Measurements from ENCODE around the gene SHCBP1L. TPM values are rescaled to one million over a fixed set of nuclear protein-coding genes. Genes with fewer than 3 reads are reported as not detected.

The SHCBP1L gene
- total RNA-seq (2014; rRNA removed; shearing (Covaris generic)) (0.49 TPM in 1 of 2 replicates, not detected in the other), total RNA-seq (2022) (0.65 and 1.5 TPM in 2 replicates), Bru-seq, nascent RNA (percentile 68 among the genes with signal in this experiment), BruChase-seq, experiment 1, labeled RNA remaining after a 6-hour chase (percentile 87 among the genes with signal in this experiment), BruChase-seq, experiment 2, labeled RNA remaining after a 2-hour chase (percentile 77 among the genes with signal in this experiment)
- long read RNA-seq, partial matches to known transcripts: 0 of 3 reads
- long read RNA-seq, other reads (novel, unspliced or antisense): 3 of 3 reads

DNA sequence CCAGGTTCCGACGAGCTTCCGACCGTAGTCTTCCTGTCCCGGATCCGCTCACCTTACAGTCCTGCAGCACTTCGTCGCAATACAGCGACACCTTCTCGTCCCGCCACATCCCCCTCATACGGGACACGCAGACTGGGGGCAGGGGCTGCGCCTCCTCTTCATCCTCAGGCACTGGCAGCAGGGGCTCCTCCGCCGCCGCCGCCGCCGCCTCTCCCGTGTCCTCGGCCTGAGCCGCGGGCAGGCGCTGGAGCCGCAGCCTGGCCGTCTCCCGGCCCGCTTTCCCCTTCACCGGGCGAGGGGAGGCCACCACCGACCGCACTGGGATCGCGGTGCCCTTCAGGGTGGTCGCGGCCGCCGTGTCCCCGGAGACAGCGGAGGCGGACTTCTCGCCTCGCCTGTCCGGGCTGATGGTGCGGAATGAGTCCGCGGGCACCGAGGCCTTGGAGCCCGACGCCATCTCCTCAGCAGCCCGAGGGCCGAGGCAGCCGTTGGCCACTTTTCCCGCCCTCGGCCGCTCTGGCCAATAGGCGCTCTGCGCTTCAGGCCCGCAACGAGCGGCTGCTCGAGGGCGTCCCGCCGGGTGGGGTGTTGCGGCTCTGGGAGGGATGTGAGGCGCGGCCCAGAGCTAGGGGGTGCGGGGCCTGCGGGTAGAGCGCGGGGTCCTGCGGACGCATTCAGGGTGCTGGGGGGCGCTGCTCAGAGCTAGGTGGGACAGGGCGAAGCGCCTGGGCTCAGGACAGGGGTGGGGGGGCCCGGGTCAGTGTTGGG, at the start of gene SHCBP1L:
Gene SHCBP1L (minus strand): TSS at position 490 of the 768 bp plus-strand sequence. CDS start 33 bp downstream, at position 457.
- no peaks in the 10 kb centered on the region for H3K9me3 ChIP-seq (ENCODE audit: low read length)
- TF ChIP-seq, protein P1, sequence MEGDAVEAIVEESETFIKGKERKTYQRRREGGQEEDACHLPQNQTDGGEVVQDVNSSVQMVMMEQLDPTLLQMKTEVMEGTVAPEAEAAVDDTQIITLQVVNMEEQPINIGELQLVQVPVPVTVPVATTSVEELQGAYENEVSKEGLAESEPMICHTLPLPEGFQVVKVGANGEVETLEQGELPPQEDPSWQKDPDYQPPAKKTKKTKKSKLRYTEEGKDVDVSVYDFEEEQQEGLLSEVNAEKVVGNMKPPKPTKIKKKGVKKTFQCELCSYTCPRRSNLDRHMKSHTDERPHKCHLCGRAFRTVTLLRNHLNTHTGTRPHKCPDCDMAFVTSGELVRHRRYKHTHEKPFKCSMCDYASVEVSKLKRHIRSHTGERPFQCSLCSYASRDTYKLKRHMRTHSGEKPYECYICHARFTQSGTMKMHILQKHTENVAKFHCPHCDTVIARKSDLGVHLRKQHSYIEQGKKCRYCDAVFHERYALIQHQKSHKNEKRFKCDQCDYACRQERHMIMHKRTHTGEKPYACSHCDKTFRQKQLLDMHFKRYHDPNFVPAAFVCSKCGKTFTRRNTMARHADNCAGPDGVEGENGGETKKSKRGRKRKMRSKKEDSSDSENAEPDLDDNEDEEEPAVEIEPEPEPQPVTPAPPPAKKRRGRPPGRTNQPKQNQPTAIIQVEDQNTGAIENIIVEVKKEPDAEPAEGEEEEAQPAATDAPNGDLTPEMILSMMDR (conservative IDR thresholded peaks at IDR 0.05; ENCODE audit: low read length): no peak
- TF ChIP-seq EZH2phosphoT487 (IDR thresholded peaks at IDR 0.05; ENCODE audit: borderline replicate concordance, low read depth, low read length): no peak
- no peak within 1 kb of the TSS for H3K4me2 ChIP-seq (ENCODE audit: low read length)
- H3K4me3 ChIP-seq (ENCODE audit: low read depth, low read length, poor library complexity, severe bottlenecking): no peak within 1 kb of the TSS
- POLR2A ChIA-PET: no interaction called here
- H3K27ac ChIP-seq (ENCODE audit: low read depth, low read length, poor library complexity, severe bottlenecking): no peak within 1 kb of the TSS
- CTCF ChIA-PET (ENCODE audit: unreplicated experiment): no interaction called here
- no peaks in the 10 kb centered on the region for H3K36me3 ChIP-seq (ENCODE audit: insufficient read depth, low read length)
- BruUV-seq (replicated peaks): no TSS peak
- H3K9me2 ChIP-seq (ENCODE audit: insufficient read depth, low read length): no peaks in the 10 kb centered on the region
- no peak for DNase-seq (ENCODE audit: low spot score)
- H2AFZ ChIP-seq (ENCODE audit: low read length): no peak within 1 kb of the TSS
- no peaks in the 10 kb centered on the region for H3K4me1 ChIP-seq (ENCODE audit: insufficient read depth, low read length, poor library complexity, severe bottlenecking)
- no peaks in the 10 kb centered on the region for H4K20me1 ChIP-seq (ENCODE audit: insufficient read depth, low read length)
- intact Hi-C loops (cut with micrococcal nuclease; ENCODE audit: unreplicated experiment): no loop called here
- no peaks in the 10 kb centered on the region for H3K79me2 ChIP-seq (ENCODE audit: insufficient read depth, low read depth, low read length)

DNA sequence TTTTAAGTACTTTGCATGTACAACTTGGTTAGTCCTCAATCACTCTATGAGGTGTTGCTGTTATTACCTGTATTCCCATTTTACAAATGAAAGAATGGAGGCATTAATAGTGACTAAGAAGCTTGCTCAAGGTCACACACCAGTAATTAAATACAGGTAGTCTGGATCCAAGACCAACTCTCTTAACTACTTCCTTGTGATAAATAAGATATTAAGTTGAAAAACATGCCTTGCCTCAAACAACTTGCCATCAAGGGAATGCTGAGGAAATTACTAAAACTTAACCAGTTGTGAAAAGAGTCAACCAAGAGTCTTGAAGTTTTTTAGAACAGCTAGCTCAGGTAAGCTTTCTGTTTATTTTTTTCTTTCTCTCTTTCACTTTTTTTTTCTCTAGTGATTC, 49.3 kb upstream of the SHCBP1L start:
- Histone ChIP-seq H3K27ac (ENCODE audit: low read depth, low read length, poor library complexity, severe bottlenecking) (no peak overlapping the region), H4K20me1 (ENCODE audit: insufficient read depth, low read length) (no peaks in the 10 kb centered on the region), H3K36me3 (ENCODE audit: insufficient read depth, low read length) (no peaks in the 10 kb centered on the region), H2AFZ (ENCODE audit: low read length) (no peak overlapping the region), H3K79me2 (ENCODE audit: insufficient read depth, low read depth, low read length) (no peaks in the 10 kb centered on the region), H3K4me2 (ENCODE audit: low read length) (no peak overlapping the region), H3K9me2 (ENCODE audit: insufficient read depth, low read length) (no peaks in the 10 kb centered on the region), H3K4me3 (ENCODE audit: low read depth, low read length, poor library complexity, severe bottlenecking) (no peak overlapping the region), H3K9me3 (ENCODE audit: low read length) (no peaks in the 10 kb centered on the region), H3K4me1 (ENCODE audit: insufficient read depth, low read length, poor library complexity, severe bottlenecking) (no peaks in the 10 kb centered on the region)
- POLR2A ChIA-PET: interaction anchor here (1.1 kb wide), 1 partner anchor 12 kb away, joined by 3 read pairs; no protein-coding TSS in a partner anchor
- intact Hi-C loops (cut with micrococcal nuclease; ENCODE audit: unreplicated experiment): no loop called here
- no peak for DNase-seq (ENCODE audit: low spot score)
- CTCF ChIA-PET (ENCODE audit: unreplicated experiment): no interaction called here
- no peak for TF ChIP-seq EZH2phosphoT487 (IDR thresholded peaks at IDR 0.05; ENCODE audit: borderline replicate concordance, low read depth, low read length)
- TF ChIP-seq, protein P1 (conservative IDR thresholded peaks at IDR 0.05; ENCODE audit: low read length): no peak
- no TSS peak for BruUV-seq (replicated peaks)
